ENCODE data around the gene SOBP. TPM values are rescaled to one million over a fixed set of nuclear protein-coding genes. Genes with fewer than 3 reads are reported as not detected.

The SOBP gene
- total RNA-seq, 1 donor from 2014 or later = 6.8 TPM

DNA sequence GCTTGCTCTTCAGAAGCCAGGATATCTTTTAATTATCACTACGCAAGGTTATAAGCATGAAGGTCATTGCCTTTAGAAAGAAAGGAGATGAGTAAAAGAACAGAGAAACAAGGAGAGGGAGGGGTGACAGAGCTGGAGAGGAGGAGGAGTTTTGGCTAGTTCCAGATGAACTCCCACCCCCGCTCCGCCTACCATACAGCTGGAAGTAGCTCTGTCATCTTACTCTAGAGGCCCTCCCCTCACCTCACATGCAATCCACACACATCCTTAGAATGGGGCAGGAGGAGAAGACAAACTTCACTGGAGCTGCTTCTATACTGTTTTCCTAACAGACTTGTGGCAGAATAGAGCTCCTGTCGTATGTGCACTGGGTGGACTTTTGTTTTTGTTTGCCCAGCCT, 189.5 kb downstream of the SOBP start:
- H3K4me3 ChIP-seq = no peak overlapping the region
- TF ChIP-seq CTCF (IDR thresholded peaks at IDR 0.05) = no peak
- no peaks in the 10 kb centered on the region for H3K27me3 ChIP-seq
- ATAC-seq (no peak), DNase-seq (no peak)
- H3K9me3 ChIP-seq = no peaks in the 10 kb centered on the region
- peaks cover 5% of the 10 kb centered on the region for H3K4me1 ChIP-seq
- no peak overlapping the region for H3K27ac ChIP-seq
- intact Hi-C loops (cut with DNase I) = loop anchor here (10.0 kb wide), 1 partner anchor 165 kb away; no protein-coding TSS in a partner anchor
- H3K36me3 ChIP-seq = no peaks in the 10 kb centered on the region

- H3K4me1 ChIP-seq = no peaks in the 10 kb centered on the region
- H3K27ac ChIP-seq = no peak overlapping the region
- H3K9me3 ChIP-seq = no peaks in the 10 kb centered on the region
- DNase-seq (no peak), ATAC-seq (no peak)
- H3K36me3 ChIP-seq = no peaks in the 10 kb centered on the region
- H3K4me3 ChIP-seq = no peak overlapping the region
- H3K27me3 ChIP-seq = no peaks in the 10 kb centered on the region
- no peak for TF ChIP-seq CTCF (IDR thresholded peaks at IDR 0.05)
- intact Hi-C loops (cut with DNase I) = no loop called here
These were observed 192.8 kb downstream of the SOBP start for GRCh38 chr6:107682721-107683120.

DNA sequence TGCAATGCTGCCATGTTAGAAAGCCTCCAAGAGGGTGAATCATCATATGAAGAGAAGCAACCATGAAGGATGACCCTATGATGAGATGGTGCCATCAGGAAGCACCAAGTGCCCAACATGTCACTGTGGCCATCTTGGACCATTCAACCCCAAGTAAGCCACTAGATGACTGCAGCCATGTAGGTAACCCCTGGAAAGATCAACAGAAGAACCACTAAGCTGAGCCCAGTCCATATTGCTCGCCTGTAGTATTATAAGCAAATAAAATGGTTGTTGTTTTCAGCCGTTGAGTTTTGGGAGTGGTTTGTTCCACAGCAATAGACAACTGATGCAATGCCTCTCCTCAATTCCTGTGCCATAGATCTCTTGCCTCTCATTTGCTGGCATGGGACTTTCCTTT, 193.3 kb downstream of the SOBP start:
- intact Hi-C loops (cut with DNase I) = no loop called here
- Histone ChIP-seq H3K4me3 (no peak overlapping the region), H3K36me3 (no peaks in the 10 kb centered on the region), H3K9me3 (no peaks in the 10 kb centered on the region), H3K27me3 (no peaks in the 10 kb centered on the region), H3K27ac (no peak overlapping the region), H3K4me1 (no peaks in the 10 kb centered on the region)
- no peak for TF ChIP-seq CTCF (IDR thresholded peaks at IDR 0.05)
- DNase-seq = no peak
- no peak for ATAC-seq

- Histone ChIP-seq H3K9me3 (no peaks in the 10 kb centered on the region), H3K36me3 (no peaks in the 10 kb centered on the region), H3K4me3 (no peak overlapping the region), H3K27me3 (no peaks in the 10 kb centered on the region), H3K27ac (no peak overlapping the region), H3K4me1 (no peaks in the 10 kb centered on the region)
- peak; percentile 60 for ATAC-seq
- TF ChIP-seq CTCF (IDR thresholded peaks at IDR 0.05) = no peak
- intact Hi-C loops (cut with DNase I) = no loop called here
- DNase-seq = no peak
These were observed 195.1 kb downstream of the SOBP start for GRCh38 chr6:107684996-107685395.

DNA sequence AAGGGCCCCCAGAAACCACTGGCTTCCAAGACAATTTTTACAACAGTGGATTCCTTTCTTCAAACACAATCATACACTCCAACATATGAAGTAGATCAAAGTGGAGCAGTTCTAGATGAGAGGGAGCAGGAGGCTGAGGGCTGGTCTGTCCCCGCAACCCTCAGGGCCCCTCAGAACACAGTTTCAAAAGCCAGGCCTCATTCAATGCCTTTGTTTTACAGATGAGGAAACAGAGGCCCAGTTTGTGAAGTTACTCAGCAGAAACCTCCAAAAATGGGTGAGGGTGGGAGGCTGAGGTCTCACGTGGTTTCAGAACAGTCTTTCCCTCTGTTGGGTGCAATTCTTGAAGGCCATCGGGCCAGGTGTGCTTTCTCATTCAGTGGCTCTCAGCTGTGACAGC, 199.3 kb downstream of the SOBP start:
- H3K27me3 ChIP-seq = no peaks in the 10 kb centered on the region
- intact Hi-C loops (cut with DNase I) = no loop called here
- H3K4me1 ChIP-seq = no peaks in the 10 kb centered on the region
- no peak overlapping the region for H3K4me3 ChIP-seq
- no peak for ATAC-seq
- H3K36me3 ChIP-seq = no peaks in the 10 kb centered on the region
- no peak for TF ChIP-seq CTCF (IDR thresholded peaks at IDR 0.05)
- DNase-seq = no peak
- no peaks in the 10 kb centered on the region for H3K9me3 ChIP-seq
- H3K27ac ChIP-seq = no peak overlapping the region

DNA sequence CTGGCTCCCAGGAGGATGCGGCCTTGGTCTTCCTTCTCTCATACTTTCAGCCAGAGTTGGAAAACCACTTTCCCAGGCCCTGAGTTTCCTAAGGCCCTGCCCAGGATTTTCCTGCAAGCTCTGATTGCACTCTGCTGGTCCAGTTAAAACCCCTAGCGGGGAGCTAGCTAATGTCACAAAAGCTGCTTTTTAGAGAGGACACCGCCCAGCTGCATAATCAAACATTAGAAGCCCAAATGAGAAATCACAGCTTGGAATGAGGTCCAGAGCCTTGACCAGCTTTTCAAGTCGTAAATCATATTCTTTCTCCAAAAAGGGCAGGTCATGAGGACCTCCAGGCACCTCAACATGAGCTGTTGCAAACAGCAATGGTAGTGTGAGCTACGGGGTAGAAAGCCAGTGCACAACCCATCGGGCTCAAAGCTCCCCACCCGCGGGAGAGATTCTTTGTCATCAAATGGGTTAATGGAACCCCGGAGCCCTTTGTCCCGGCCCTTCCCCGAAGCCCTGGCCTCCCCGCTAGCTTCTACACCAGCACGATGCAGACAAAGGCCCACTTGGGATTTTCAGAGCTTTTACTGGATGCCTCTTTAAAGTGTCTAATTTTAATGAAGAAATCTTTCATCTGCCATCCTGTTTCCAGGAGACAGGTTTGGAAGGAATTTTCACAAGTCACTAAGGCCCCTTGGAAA, 200.2 kb downstream of the SOBP start:
- no peak for TF ChIP-seq CTCF (IDR thresholded peaks at IDR 0.05)
- Histone ChIP-seq H3K4me1 (no peaks in the 10 kb centered on the region), H3K36me3 (no peaks in the 10 kb centered on the region), H3K9me3 (no peaks in the 10 kb centered on the region), H3K27ac (no peak overlapping the region), H3K27me3 (no peaks in the 10 kb centered on the region), H3K4me3 (no peak overlapping the region)
- no peak for DNase-seq
- intact Hi-C loops (cut with DNase I) = no loop called here
- no peak for ATAC-seq
